ENCODE data around the gene SUFU. TPM values are rescaled to one million over a fixed set of nuclear protein-coding genes. Genes with fewer than 3 reads are reported as not detected.

SUFU gene
- total RNA-seq, 1 donor from 2014 or later, result 11.5 TPM

GRCh38 chr10:102542800-102543418 is 39.1 kb downstream of the SUFU start:
- no peak overlapping the region for H3K27ac Mint-ChIP-seq
- no peaks in the 10 kb centered on the region for H3K27me3 Mint-ChIP-seq (ENCODE audit: insufficient read depth, low read depth)
- Histone ChIP-seq H2AFZ (replicated peaks) (no peak overlapping the region), H3K4me1 (peaks cover 3% of the 10 kb centered on the region), H4K20me1 (ENCODE audit: low read depth) (peaks cover 42% of the 10 kb centered on the region), H3K79me2 (ENCODE audit: low read depth) (peaks cover 33% of the 10 kb centered on the region), H3F3A (ENCODE audit: low read depth) (peaks cover 2% of the 10 kb centered on the region), H3K27me3 (no peaks in the 10 kb centered on the region), H3K9me3 (ENCODE audit: low read depth) (no peaks in the 10 kb centered on the region), H3K36me3 (no peaks in the 10 kb centered on the region), H3K27ac (no peak overlapping the region), H3K4me3 (no peak overlapping the region), H3K4me2 (no peak overlapping the region), H3K9ac (no peak overlapping the region)
- TF ChIP-seq EZH2phosphoT487 (IDR thresholded peaks at IDR 0.05) (no peak), EZH2 (IDR thresholded peaks at IDR 0.05) (no peak), CTCF (IDR thresholded peaks at IDR 0.05) (no peak)
- no peak overlapping the region for H3K4me3 Mint-ChIP-seq
- H3K9me3 Mint-ChIP-seq, result no peaks in the 10 kb centered on the region
- DNase-seq (ENCODE audit: low spot score), result no peak
- peaks cover 2% of the 10 kb centered on the region for H3K36me3 Mint-ChIP-seq
- peaks cover 8% of the 10 kb centered on the region for H3K4me1 Mint-ChIP-seq

DNA sequence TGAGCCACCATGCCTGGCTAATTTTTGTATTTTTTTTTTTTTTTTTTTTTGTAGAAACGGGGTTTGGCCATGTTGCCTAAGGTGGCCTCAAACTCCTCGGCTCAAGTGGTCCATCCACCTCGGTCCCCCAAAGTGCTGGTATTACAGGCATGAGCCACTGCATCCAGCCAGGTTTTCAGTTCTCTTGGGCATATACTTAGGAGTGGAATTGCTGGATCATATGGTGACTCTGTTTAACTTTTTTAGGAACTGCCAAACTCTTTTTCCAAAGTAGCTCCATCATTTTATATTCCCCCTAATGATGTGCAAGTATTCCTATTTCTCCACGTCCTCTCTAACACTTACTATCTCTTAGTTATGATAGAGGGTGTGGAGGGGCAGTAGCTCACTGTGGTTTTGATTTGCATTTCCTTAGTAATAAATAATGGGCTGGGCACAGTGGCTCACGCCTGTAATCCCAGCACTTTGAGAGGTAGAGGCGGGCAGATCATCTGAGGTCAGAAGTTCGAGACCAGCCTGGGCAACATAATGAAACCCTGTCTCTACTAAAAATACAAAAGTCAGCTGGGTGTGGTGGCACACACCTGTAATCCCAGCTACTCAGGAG is 41.6 kb downstream of the SUFU start:
- peaks cover 3% of the 10 kb centered on the region for H3K27me3 Mint-ChIP-seq (ENCODE audit: insufficient read depth, low read depth)
- no peaks in the 10 kb centered on the region for H3K9me3 Mint-ChIP-seq
- H2AFZ ChIP-seq (replicated peaks), result no peak overlapping the region
- H3K4me1 ChIP-seq, result peaks cover 12% of the 10 kb centered on the region
- no peak overlapping the region for H3K27ac Mint-ChIP-seq
- H3K36me3 Mint-ChIP-seq, result peaks cover 10% of the 10 kb centered on the region
- TF ChIP-seq EZH2 (IDR thresholded peaks at IDR 0.05) (no peak), CTCF (IDR thresholded peaks at IDR 0.05) (no peak), EZH2phosphoT487 (IDR thresholded peaks at IDR 0.05) (no peak)
- no peaks in the 10 kb centered on the region for H3K9me3 ChIP-seq (ENCODE audit: low read depth)
- peaks cover 24% of the 10 kb centered on the region for H3K79me2 ChIP-seq (ENCODE audit: low read depth)
- no peaks in the 10 kb centered on the region for H3K36me3 ChIP-seq
- H4K20me1 ChIP-seq (ENCODE audit: low read depth), result peaks cover 52% of the 10 kb centered on the region
- H3F3A ChIP-seq (ENCODE audit: low read depth), result no peaks in the 10 kb centered on the region
- H3K27ac ChIP-seq, result no peak overlapping the region
- no peak overlapping the region for H3K9ac ChIP-seq
- no peak overlapping the region for H3K4me3 Mint-ChIP-seq
- H3K27me3 ChIP-seq, result no peaks in the 10 kb centered on the region
- H3K4me1 Mint-ChIP-seq, result peaks cover 8% of the 10 kb centered on the region
- H3K4me3 ChIP-seq, result no peak overlapping the region
- no peak for DNase-seq (ENCODE audit: low spot score)
- H3K4me2 ChIP-seq, result no peak overlapping the region

- Histone ChIP-seq H3K36me3 (no peaks in the 10 kb centered on the region), H3K4me3 (no peak overlapping the region), H3K9ac (no peak overlapping the region), H3K27ac (no peak overlapping the region), H3K79me2 (ENCODE audit: low read depth) (peaks cover 23% of the 10 kb centered on the region), H4K20me1 (ENCODE audit: low read depth) (peaks cover 52% of the 10 kb centered on the region), H2AFZ (replicated peaks) (no peak overlapping the region), H3F3A (ENCODE audit: low read depth) (no peaks in the 10 kb centered on the region), H3K27me3 (no peaks in the 10 kb centered on the region), H3K4me2 (no peak overlapping the region), H3K9me3 (ENCODE audit: low read depth) (no peaks in the 10 kb centered on the region), H3K4me1 (peaks cover 12% of the 10 kb centered on the region)
- peaks cover 8% of the 10 kb centered on the region for H3K4me1 Mint-ChIP-seq
- H3K27ac Mint-ChIP-seq, result no peak overlapping the region
- no peaks in the 10 kb centered on the region for H3K9me3 Mint-ChIP-seq
- no peak for TF ChIP-seq CTCF (IDR thresholded peaks at IDR 0.05)
- TF ChIP-seq EZH2 (IDR thresholded peaks at IDR 0.05), result no peak
- TF ChIP-seq EZH2phosphoT487 (IDR thresholded peaks at IDR 0.05), result no peak
- peaks cover 13% of the 10 kb centered on the region for H3K36me3 Mint-ChIP-seq
- H3K4me3 Mint-ChIP-seq, result no peak overlapping the region
- no peak for DNase-seq (ENCODE audit: low spot score)
- H3K27me3 Mint-ChIP-seq (ENCODE audit: insufficient read depth, low read depth), result peaks cover 3% of the 10 kb centered on the region
Observed at GRCh38 chr10:102545997-102546396, 42.2 kb downstream of the SUFU start.
